HTR-8/SVneo (cell line): ENCODE data around the gene PDE4A.
"Not testable (repeated sequence)": the region's sequence is repeated elsewhere in the genome, so short reads cannot be mapped to it uniquely, and the experiment has no call there.

Source experiments
- DNase-seq: peaks from one replicate; pipeline ENCODE4 v3.0.0; 2011; ENCODE audit warnings: low spot score, mixed read lengths; ENCODE audit not compliant: insufficient read length
- FAIRE-seq: peaks from 2 replicates; lab custom pipeline; 2011; peaks lifted over from hg19 to GRCh38; lab: Jason Lieb, UNC

Gene PDE4A

GRCh38 chr19:10420444-10421239 lies at the start of gene PDE4A:
Gene PDE4A, plus strand, starts transcription at chr19:10420538. Its CDS starts 227 bp downstream, at chr19:10420765.
- no peak for FAIRE-seq
- DNase-seq, result no peak

GRCh38 chr19:10372690-10373089 lies 47.6 kb upstream of the PDE4A start:
- no peak for FAIRE-seq
- DNase-seq, result no peak

- DNase-seq, result no peak
Observed at GRCh38 chr19:10374931-10375330, 45.4 kb upstream of the PDE4A start.

GRCh38 chr19:10377140-10377640 lies 43.1 kb upstream of the PDE4A start:
- not testable (repeated sequence) for DNase-seq, FAIRE-seq

More at GRCh38 chr19:10374931-10375330, 45.4 kb upstream of the PDE4A start:
- FAIRE-seq, result no peak

- FAIRE-seq (no peak), DNase-seq (no peak)
Observed at GRCh38 chr19:10378124-10378523, 42.2 kb upstream of the PDE4A start.

- DNase-seq (no peak), FAIRE-seq (no peak)
Observed at GRCh38 chr19:10379880-10380312, 40.4 kb upstream of the PDE4A start.

- DNase-seq, result peak; percentile 100
- peak; percentile 98 for FAIRE-seq
Observed at GRCh38 chr19:10380313-10381102, 39.8 kb upstream of the PDE4A start, which contains the start of gene TYK2. Gene TYK2, minus strand, starts transcription at chr19:10380572. Its CDS starts 2,166 bp downstream, at chr19:10378406.

GRCh38 chr19:10383223-10383499 lies 37.2 kb upstream of the PDE4A start:
- not testable (repeated sequence) for FAIRE-seq, DNase-seq

- FAIRE-seq (no peak), DNase-seq (no peak)
Observed at GRCh38 chr19:10384580-10384979, 35.8 kb upstream of the PDE4A start.

GRCh38 chr19:10388957-10389356 lies 31.4 kb upstream of the PDE4A start:
- FAIRE-seq, result no peak

GRCh38 chr19:10389863-10390262 lies 30.5 kb upstream of the PDE4A start:
- no peak for FAIRE-seq
- no peak for DNase-seq

More at GRCh38 chr19:10388957-10389356, 31.4 kb upstream of the PDE4A start:
- peak; percentile 73 for DNase-seq

GRCh38 chr19:10390652-10391286 lies 29.6 kb upstream of the PDE4A start:
- DNase-seq (peak; percentile 78), FAIRE-seq (peak; percentile 70)

GRCh38 chr19:10392120-10392519 lies 28.2 kb upstream of the PDE4A start:
- DNase-seq (no peak), FAIRE-seq (no peak)

GRCh38 chr19:10393137-10393536 lies 27.2 kb upstream of the PDE4A start:
- DNase-seq (no peak), FAIRE-seq (no peak)

GRCh38 chr19:10395003-10395402 lies 25.3 kb upstream of the PDE4A start:
- FAIRE-seq (no peak), DNase-seq (no peak)

GRCh38 chr19:10395436-10395835 lies 24.9 kb upstream of the PDE4A start:
- FAIRE-seq (no peak), DNase-seq (no peak)

- FAIRE-seq, result no peak
- no peak for DNase-seq
Observed at GRCh38 chr19:10395917-10396316, 24.4 kb upstream of the PDE4A start.

- FAIRE-seq (no peak), DNase-seq (no peak)
Observed at GRCh38 chr19:10398819-10399218, 21.5 kb upstream of the PDE4A start.

GRCh38 chr19:10399340-10399739 lies 21.0 kb upstream of the PDE4A start:
- DNase-seq, FAIRE-seq: not testable (repeated sequence)

- no peak for FAIRE-seq
- no peak for DNase-seq
Observed at GRCh38 chr19:10399878-10400277, 20.5 kb upstream of the PDE4A start.
